NCI-H82 treated with DMSO at 0.1 percent for 48 hours (cell line): ENCODE results near the gene POU3F2.

ENCODE experiments used
- DNase-seq: peaks from one replicate; lab custom pipeline; 2025; ENCODE audit not compliant: unreplicated experiment; lab: John Stamatoyannopoulos, UW

Gene POU3F2

GRCh38 chr6:98834060-98835031 lies at the start of gene POU3F2:
Gene POU3F2, plus strand, starts transcription at chr6:98834574. Its CDS starts 300 bp downstream, at chr6:98834874.
- peak; percentile 94 for DNase-seq

- no peak for DNase-seq
These were observed 46.9 kb upstream of the POU3F2 start for GRCh38 chr6:98787435-98787834.

DNA sequence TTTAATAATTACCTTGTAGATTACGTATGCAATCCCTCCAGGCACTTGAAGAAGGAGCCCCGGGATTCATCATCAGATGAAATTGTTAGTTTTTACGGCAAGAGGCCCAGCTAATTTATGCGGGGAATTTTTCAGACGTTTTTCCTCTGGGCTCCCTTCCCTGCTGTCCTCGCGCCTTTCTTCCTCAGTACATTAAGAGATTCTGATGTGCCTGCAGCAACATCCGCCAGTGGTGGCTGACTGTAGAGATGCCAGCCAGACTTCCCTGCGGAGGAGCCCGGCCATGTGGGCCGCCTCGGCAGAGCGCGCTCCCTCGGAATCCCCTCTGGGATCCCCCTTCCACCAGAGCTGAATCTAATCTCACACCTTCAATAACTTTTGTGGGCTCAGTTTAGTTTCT lies 46.4 kb upstream of the POU3F2 start:
- no peak for DNase-seq

DNA sequence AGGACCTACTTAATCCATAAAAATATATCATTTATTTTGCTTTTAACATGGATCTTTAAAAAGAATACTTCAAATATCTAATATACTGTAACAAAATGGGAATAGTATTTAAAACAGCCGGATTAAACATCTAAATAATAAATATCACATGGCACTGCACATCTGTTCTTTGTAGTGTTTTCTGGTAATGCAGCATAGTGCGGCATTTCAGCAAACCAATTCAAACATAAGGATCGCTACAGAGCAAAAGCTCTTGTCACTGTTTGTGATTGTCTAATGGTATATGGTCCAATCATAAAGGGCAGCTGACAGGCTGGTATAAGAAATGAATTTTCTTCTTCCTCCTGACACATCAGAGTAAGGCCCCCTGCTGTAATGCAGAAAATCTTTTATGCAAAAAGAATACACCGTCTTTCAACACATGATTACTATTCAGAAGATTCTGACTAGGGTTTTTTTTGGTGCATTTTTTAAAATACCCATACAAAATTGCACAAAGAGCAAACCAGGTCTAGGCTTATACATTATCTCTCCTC lies 40.0 kb upstream of the POU3F2 start:
- no peak for DNase-seq

GRCh38 chr6:98797217-98797994 lies 37.0 kb upstream of the POU3F2 start:
- no peak for DNase-seq

DNA sequence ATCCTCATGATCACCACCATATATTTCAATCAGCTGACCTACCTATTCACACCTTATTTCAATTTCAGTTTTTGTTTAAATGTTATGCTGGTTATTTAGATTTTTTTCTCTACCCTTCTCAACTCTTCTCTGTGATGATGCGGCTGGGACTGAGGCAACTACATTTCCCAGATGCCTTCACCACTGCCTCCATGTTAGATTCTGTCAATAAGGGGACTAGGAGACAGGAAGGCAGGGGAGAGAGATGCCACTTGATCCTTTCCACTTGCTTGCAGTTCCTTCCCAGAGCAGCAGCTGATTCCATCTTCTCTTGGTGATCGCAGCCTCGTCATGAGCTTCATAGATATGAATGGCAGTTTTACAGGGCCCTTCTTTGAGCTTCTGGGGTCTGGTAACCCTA lies 33.5 kb upstream of the POU3F2 start:
- DNase-seq: no peak

DNA sequence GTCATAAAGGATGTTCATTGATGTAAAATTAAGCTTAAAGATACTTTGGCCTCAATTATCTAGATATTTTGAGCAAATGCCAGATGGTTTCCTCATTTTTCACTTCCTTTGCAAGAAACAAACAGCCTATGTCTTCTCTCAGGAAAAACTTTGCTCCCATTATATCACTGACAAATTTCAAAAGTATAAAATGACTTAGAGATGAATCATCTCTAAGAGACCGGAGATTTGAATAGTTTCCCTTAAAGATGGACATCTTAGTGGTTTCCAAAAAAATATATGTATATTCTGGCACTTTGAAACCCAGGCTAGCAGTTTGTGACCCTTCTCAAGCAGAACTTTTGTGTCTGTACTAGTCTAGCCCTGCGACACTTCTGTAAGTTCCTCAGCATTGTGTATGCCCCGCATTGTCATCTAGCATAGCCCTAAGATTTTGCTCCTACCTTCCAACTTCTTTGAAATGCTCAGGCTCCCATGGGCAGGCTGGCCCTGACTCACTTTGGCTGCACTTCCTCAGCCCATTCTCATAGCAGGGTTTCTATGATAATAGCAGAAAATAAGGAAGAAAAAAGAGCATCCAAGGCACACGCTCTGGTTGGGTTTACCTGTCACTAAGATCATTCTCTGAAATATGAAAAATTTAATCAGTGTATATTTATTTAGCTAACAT lies 25.7 kb upstream of the POU3F2 start:
- DNase-seq: no peak

GRCh38 chr6:98812220-98812619 lies 22.2 kb upstream of the POU3F2 start:
- DNase-seq: no peak

- DNase-seq: no peak
These were observed 17.6 kb upstream of the POU3F2 start for GRCh38 chr6:98816799-98817198.

GRCh38 chr6:98821756-98822405 lies 12.5 kb upstream of the POU3F2 start:
- DNase-seq: no peak

DNA sequence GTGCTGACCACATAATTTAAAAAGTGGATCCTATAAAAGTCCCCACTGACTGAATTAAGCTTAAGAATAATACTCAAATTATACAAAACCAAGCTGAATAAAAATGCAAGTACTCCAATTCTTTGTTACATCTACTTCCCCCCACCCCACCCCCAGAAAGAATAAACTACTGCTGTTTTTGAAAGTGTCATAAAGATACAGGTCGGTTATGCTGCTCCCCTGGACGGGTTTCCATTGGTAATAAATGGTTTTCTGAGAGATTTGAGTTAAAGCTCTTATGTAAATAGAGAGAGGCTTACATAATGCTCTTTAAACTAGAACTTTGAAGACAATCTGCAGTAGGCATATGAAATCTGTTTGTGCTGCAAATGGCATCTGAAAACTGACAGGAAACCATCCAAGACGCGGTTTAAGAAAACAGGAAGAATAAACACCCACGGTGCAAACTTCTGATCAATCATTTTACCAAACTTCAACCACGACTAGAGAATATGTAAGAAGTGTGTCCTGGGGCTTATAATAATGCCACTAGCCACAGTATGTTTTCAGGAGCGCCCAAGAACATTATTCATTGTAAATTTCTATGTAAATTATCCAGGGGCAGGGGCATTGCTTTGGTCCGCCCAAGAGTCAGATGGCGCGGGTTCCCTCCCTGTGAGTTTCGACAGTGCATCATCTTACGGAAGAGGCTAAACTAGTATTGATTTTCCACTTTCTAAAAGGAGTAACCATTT lies 10.8 kb upstream of the POU3F2 start:
- no peak for DNase-seq

GRCh38 chr6:98824162-98824901 lies 10.0 kb upstream of the POU3F2 start:
- DNase-seq: no peak

- DNase-seq: no peak
These were observed 9.3 kb upstream of the POU3F2 start for GRCh38 chr6:98824902-98825599.

DNA sequence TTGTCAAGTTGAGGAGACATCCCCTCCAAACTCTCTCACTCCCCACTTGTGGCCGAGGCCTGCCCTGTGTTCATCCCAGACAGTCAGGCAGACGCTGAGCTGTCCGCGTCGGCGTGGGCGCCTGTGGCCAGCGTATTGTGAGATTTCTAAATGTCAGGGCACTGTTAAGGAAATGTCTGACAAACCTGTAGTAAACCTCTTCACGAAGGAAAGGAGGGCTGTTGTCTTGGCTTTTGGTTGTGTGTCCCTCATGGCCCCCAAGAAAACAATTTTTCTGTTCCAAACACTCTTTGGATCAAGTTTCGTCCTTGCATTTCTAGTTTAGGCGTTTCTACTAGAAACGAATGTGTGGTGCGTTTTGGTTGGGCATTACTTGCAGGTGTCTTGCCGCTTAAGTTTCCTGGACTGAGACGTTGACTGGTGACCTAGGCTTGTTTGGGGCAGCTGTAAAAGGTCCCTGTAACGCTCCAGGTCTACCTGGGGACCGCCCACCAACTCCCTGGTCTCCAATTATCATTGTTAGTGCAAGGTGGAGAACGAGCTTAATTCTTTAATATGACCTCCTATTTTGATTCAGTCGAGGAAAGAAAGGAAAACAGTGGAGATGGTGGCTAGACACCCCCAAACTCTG lies 8.7 kb upstream of the POU3F2 start:
- no peak for DNase-seq

DNA sequence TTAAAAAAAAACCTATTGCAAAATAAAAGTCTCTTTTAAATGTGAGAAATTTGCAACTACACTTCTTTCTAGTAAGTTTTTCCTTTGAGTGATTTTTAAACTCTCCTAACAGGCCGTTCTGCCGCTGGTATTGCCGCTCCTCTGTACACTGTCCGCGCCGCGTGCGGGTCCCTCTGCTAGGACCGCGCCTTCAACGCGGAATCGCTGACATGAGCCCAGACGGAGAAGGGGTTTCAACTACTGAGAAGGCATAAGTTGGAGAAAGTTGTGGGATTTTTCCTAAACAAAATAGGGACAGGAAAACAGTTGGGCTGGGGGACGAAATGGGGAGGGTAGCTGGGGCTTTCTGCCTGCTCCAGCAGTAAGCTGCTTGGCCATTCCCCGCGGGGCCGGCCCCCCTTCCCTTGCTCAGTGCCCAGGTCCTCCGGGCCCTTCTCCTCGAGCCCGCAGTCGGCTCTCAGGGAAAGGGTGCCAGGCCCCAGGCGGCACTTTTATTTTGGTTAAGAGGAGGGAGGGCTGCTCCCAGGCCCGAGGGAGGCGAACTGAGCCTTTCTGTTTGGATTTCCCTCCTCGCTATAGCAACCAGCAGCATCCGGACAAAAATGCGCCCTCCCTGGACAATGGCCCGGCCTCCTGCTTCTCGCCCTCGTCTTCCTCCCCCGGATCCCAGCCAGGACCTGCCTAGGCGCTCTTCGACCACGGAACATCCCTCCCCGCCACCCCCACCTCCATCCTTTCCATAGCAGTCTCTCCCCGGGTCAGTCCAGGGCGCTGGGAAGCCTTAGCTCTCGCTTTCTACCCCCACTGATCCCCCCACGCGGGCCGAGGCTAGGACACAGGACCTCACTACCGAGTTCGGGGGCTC lies 6.8 kb upstream of the POU3F2 start:
- DNase-seq: no peak

- DNase-seq: no peak
These were observed 6.1 kb upstream of the POU3F2 start for GRCh38 chr6:98828211-98828788.

- peak; percentile 50 for DNase-seq
These were observed 5.4 kb upstream of the POU3F2 start for GRCh38 chr6:98828941-98829411.
